AG09309 (cell line): ENCODE data around the gene COL4A4.

Source experiments
- DNase-seq: peaks from one replicate; pipeline ENCODE4 v3.0.0-alpha.2; 2010; ENCODE audit warnings: low read depth
- H3K4me3 ChIP-seq: 2 replicates; pipeline ENCODE4 v1.5.1; 2011; ENCODE audit warnings: mild to moderate bottlenecking, low read depth, low read length, moderate library complexity; ENCODE audit not compliant: control insufficient read depth
- TF ChIP-seq, protein P1 (sequence below): IDR thresholded peaks from 2 replicates; pipeline ENCODE4 v1.5.1; 2011; ENCODE audit warnings: mild to moderate bottlenecking, low read depth, low read length, inconsistent platforms; ENCODE audit not compliant: insufficient read depth, control insufficient read depth; ENCODE audit errors: missing control alignments

Gene COL4A4

DNA sequence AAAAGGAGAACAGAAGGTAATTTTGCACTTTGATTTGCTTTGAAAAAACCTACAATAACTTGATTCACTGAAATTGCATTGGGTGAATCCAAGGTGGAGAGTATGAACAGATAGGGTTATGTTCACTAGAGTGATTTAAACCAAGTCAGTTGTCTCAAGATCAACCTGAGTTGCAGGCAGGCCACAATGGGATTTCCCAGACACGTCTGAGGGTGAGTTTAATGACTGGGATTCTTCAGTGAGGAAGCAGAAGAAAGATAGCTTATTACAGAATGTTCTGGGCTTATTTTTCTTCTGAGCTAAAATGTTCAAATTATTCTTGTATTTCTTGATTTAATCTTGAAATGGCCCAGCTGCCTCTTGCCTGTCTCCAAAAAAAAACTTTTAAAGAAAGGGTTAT is 20.1 kb downstream of the COL4A4 start:
- H3K4me3 ChIP-seq = no peak overlapping the region
- no peak for DNase-seq
- TF ChIP-seq, protein P1, sequence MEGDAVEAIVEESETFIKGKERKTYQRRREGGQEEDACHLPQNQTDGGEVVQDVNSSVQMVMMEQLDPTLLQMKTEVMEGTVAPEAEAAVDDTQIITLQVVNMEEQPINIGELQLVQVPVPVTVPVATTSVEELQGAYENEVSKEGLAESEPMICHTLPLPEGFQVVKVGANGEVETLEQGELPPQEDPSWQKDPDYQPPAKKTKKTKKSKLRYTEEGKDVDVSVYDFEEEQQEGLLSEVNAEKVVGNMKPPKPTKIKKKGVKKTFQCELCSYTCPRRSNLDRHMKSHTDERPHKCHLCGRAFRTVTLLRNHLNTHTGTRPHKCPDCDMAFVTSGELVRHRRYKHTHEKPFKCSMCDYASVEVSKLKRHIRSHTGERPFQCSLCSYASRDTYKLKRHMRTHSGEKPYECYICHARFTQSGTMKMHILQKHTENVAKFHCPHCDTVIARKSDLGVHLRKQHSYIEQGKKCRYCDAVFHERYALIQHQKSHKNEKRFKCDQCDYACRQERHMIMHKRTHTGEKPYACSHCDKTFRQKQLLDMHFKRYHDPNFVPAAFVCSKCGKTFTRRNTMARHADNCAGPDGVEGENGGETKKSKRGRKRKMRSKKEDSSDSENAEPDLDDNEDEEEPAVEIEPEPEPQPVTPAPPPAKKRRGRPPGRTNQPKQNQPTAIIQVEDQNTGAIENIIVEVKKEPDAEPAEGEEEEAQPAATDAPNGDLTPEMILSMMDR = no peak

DNA sequence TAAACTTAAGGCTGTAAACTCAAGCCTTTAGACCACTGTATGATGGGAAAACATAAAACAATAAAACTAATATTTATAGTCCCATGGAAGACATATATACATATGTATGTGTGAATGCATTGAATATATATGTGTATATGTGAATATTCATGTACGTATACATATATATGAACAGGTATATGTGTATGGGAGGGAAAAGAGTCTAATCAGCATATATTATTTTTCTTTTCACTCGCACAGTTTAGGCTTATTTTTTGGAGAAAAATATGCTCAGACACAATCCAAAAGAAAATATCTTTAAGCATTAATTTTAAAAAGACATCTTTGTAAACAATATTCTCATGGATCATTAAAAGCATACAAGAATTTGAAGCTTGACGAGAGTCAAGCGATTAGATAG is 22.7 kb downstream of the COL4A4 start:
- TF ChIP-seq, protein P1 = no peak
- no peak overlapping the region for H3K4me3 ChIP-seq
- no peak for DNase-seq

DNA sequence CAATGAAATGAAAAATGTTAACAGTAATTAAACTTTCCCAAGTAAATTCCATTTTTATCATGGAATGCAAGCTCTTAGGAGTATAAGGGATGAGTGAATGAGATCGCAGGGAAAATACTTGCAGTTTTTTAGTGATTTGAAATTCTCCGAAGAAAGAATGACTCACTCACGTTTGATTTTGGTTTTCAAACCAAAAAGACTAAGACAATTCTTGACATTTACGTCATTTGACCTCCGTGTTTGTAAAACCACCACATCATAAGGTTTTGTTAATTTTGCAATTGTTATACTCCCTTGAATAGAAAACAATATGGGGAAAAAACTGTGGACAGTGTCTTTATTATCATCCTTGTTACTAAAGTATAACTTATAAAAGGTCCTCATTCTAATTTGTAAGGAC is 29.4 kb downstream of the COL4A4 start:
- H3K4me3 ChIP-seq = no peak overlapping the region
- no peak for DNase-seq
- TF ChIP-seq, protein P1 = no peak

DNA sequence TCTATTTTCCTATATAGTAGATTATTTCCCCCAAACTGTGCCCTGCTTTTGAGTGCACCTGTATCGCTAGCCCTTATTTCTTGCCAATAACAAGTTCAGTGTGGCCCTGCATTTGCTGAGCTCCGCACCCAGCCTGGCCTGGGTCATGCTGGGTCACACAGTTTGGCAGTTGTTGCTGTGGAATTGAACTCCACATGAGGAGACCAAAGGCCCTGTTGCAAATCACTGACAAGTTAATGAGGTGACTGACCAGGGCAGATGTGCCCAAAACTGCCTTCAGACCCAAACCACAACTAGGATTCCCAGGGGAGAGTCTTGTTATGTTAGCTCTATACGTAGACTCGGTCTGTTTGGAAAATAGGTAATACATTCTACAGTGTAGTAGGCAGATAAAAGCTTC is 31.0 kb downstream of the COL4A4 start:
- H3K4me3 ChIP-seq = no peak overlapping the region

DNA sequence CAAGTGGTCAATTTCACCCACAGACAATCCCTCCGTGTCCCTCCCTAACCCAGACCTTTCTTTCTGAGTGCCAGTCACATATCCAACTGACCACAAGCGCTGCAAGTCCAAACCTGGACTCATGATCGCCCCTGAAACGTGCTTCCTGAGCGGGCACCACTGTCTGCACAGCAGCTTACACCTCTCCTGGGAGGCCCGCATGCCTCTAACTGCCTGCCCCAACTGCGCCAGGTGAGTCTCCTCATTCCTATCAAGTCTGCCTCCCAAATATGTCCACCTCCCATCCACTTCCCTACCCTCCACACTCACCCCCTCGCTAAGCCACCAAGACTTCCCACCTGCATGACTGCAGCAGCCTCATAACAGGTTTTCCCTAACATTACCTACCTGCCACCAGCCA is 33.4 kb downstream of the COL4A4 start:
- TF ChIP-seq, protein P1 = no peak
- DNase-seq = no peak
- H3K4me3 ChIP-seq = no peak overlapping the region

More for the DNA sequence above, 31.0 kb downstream of the COL4A4 start:
- no peak for DNase-seq
- TF ChIP-seq, protein P1 = no peak

DNA sequence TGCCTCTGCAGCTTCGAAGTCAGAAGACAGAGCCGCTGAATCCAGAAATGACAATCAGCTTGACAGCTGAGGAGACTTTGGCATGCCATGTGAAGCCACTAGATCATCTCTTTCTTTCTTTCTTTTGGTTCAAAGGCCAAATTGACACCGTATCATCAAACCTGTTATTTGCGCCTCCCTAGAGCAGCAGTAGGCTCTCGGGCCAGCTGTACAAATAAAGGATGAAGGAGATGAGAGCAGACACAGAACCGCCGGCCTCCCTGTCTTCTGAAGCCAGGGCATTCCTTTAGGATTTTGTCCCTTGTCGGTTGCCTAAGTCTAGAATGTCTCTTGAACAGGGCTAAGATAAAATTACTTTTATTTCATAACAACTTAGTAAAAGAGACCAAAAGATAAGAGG is 36.8 kb downstream of the COL4A4 start:
- H3K4me3 ChIP-seq = no peak overlapping the region
- DNase-seq = no peak
- TF ChIP-seq, protein P1 = no peak

DNA sequence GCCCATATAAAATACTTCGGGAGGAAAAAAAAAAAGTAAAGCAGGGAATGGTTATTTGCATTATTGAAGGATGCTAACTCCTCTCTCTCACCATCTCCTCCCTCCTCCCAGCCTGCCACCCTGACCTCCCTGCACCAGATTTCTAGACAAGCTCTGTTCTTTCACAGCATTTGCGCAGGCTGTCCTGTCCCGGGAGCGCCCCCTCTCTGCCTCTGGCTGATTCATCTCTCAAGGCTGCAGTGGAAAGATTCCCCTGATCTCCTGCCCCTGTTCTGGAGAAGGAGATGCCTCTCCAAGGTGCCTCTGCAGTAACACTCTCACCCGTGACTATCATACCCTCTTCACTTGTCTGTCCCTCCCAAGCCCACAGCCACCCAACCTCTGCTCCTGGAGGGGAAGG is 38.5 kb downstream of the COL4A4 start:
- TF ChIP-seq, protein P1 = peak; percentile 23
- no peak for DNase-seq
- no peak overlapping the region for H3K4me3 ChIP-seq
